ENCODE results near the gene ARHGEF10L.

DNA sequence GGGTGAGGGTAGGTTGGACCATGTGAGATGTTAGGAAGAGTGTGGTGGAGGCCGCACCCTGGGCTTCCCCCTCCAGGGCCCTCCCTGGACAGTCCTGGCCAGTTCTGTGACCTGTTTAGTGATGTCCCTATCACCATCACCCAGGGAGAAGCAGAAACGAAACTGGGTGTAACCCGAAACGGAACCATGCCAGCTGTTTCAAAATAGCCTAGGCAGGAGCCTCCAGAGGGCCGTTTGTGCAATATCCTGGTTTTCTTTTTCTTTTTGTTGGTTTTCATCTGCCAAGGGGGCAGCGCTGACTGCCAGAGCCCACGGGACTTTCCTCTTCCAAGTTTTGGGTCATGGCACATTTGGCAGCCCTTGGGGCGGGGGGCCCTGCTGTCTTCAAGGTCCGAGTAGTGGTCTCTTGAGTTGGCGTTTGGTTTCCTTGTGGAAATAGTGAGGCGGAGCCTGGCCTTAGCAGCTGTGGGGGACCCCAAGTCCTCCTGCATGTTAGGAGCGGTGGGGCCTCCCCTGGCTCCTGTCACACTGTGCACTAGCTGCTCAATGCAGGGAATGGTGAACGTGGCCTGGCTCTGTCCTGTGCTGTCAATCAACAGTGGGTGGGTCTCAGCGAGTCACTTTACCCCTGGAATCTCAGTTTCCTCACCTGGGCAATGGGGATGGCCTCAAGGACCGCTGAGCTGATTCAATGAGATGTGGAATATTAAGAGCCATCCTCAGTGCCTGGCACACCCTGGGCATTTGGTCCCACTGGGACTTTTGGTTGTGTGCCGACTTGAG, 90.7 kb downstream of the ARHGEF10L start:
- TF ChIP-seq, protein P1, sequence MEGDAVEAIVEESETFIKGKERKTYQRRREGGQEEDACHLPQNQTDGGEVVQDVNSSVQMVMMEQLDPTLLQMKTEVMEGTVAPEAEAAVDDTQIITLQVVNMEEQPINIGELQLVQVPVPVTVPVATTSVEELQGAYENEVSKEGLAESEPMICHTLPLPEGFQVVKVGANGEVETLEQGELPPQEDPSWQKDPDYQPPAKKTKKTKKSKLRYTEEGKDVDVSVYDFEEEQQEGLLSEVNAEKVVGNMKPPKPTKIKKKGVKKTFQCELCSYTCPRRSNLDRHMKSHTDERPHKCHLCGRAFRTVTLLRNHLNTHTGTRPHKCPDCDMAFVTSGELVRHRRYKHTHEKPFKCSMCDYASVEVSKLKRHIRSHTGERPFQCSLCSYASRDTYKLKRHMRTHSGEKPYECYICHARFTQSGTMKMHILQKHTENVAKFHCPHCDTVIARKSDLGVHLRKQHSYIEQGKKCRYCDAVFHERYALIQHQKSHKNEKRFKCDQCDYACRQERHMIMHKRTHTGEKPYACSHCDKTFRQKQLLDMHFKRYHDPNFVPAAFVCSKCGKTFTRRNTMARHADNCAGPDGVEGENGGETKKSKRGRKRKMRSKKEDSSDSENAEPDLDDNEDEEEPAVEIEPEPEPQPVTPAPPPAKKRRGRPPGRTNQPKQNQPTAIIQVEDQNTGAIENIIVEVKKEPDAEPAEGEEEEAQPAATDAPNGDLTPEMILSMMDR (IDR thresholded peaks at IDR 0.05), result no peak
- TF ChIP-seq POLR2A (IDR thresholded peaks at IDR 0.05), result no peak

All from Peyer's patch (tissue), 4 donors.